GM13977 (cell line): ENCODE measurements around the gene KRTAP20-2.

Experiments
- DNase-seq: peaks from one replicate; pipeline ENCODE4 v3.0.0; 2012; ENCODE audit warnings: low spot score
- CTCF ChIP-seq: IDR thresholded peaks from 2 replicates; pipeline ENCODE4 v1.5.1; 2012; ENCODE audit warnings: mild to moderate bottlenecking, control low read depth; ENCODE audit not compliant: insufficient read depth; ENCODE audit errors: extremely low read depth, missing control alignments
- in situ Hi-C: fragments of 300-500 bp; cut with MboI; formaldehyde crosslinking; loops from one replicate; pipeline ENCODE4 v1.12.0; 2022; ENCODE audit warnings: low sequenced_read_pairs, low pct_unique_long_range_greater_than_20kb, mixed read lengths, inconsistent platforms; ENCODE audit not compliant: unreplicated experiment

KRTAP20-2 gene

GRCh38 chr21:30623362-30623761 is 11.6 kb upstream of the KRTAP20-2 start:
- in situ Hi-C loops: loop anchor here (25.0 kb wide), 1 partner anchor 89 kb away; the partner anchor contains the start of gene KRTAP21-3
- TF ChIP-seq CTCF: no peak
- DNase-seq: no peak

DNA sequence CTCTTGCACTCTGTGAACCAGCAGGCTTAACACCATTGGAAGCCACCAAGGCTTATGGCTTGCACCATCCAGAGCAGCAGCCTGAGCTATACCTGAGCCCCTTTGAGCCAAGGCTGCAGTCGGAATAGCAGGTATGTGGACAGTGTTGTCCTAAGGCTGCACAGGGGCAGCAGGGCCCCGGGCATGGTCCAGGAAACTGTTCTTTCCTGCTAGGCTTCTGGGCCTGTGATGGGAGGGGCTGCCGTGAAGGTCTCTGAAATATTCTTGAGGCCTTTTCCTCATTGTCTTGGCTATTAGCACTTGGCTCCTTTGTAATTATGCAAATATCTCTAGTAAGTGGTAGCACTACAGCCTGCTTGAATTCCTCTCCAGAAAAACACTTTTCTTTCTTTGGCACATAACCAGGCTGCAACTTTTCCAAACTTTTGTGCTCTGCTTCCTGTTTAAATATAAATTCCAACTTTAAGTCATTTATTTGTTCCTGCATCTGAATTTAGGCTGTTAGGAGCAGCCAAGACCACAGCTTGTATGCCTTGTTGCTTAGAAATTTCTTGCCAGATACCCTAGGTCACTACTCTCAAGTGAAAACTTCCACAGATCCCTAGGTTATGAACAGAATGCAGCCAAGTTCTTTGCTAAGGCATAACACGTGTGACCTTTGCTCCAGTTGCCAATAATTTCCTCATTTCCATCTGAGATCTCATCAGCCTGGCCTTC is 9.4 kb upstream of the KRTAP20-2 start:
- TF ChIP-seq CTCF: no peak
- no peak for DNase-seq
- in situ Hi-C loops: no loop called here

GRCh38 chr21:30628109-30628508 is 6.9 kb upstream of the KRTAP20-2 start:
- in situ Hi-C loops: no loop called here
- no peak for TF ChIP-seq CTCF
- DNase-seq: no peak

GRCh38 chr21:30629200-30629599 is 5.8 kb upstream of the KRTAP20-2 start:
- in situ Hi-C loops: no loop called here
- no peak for TF ChIP-seq CTCF

GRCh38 chr21:30638686-30639085 is 3.7 kb downstream of the KRTAP20-2 start:
- no peak for TF ChIP-seq CTCF
- in situ Hi-C loops: no loop called here
- no peak for DNase-seq

More at GRCh38 chr21:30629200-30629599, 5.8 kb upstream of the KRTAP20-2 start:
- DNase-seq: no peak

GRCh38 chr21:30642564-30642963 is 7.6 kb downstream of the KRTAP20-2 start, which contains the start of gene KRTAP20-3:
Gene KRTAP20-3, plus strand, starts transcription at chr21:30642864.
- TF ChIP-seq CTCF: no peak
- in situ Hi-C loops: no loop called here
- DNase-seq: no peak
